HCT116 (cell line): Measurements from ENCODE around the gene TNNI2. TPM values are rescaled to one million over a fixed set of nuclear protein-coding genes. Genes with fewer than 3 reads are reported as not detected.

Experiments
- microRNA-seq: library from miRNA; unstranded; fragments of <30 nt; microRNA quantifications from one replicate; pipeline ENCODE4, GENCODE V29; 2016; ENCODE audit warnings: borderline number of aligned reads
- total RNA-seq: library from RNA; stranded (reverse); gene quantifications from one replicate; pipeline ENCODE4 v1.2.1, GENCODE V29; 2021; ENCODE audit not compliant: unreplicated experiment

TNNI2 gene
- total RNA-seq, 1 experiment from 2014 or later = not detected

Small RNAs within 50 kb of the gene (microRNA-seq; reads per million reads assigned to microRNA genes)
- not detected for gene MIR4298
- gene MIR7847 = not detected

Other genes starting within 250 kb of the TNNI2 start
- not detected for gene KRTAP5-2, start 240.7 kb upstream of the TNNI2 start, total RNA-seq
- gene KRTAP5-3, start 230.5 kb upstream of the TNNI2 start, total RNA-seq = not detected
- gene KRTAP5-4, start 216.8 kb upstream of the TNNI2 start, total RNA-seq = not detected
- gene KRTAP5-5, start 209.2 kb upstream of the TNNI2 start, total RNA-seq = not detected
- not detected for gene KRTAP5-6, start 141.8 kb upstream of the TNNI2 start, total RNA-seq
- 1.9 TPM for gene IFITM10, start 88.4 kb upstream of the TNNI2 start, total RNA-seq
- 127 TPM for gene CTSD, start 75.1 kb upstream of the TNNI2 start, total RNA-seq
- 1.0 TPM for gene SYT8, start 4.0 kb upstream of the TNNI2 start, total RNA-seq
- gene LSP1, start 14.1 kb downstream of the TNNI2 start, total RNA-seq = 1.3 TPM
- gene PRR33, start 52.9 kb downstream of the TNNI2 start, total RNA-seq = not detected
- gene TNNT3, start 80.7 kb downstream of the TNNI2 start, total RNA-seq = 0.71 TPM
- gene MRPL23, start 108.4 kb downstream of the TNNI2 start, total RNA-seq = 109 TPM
- 10.5 TPM for gene H19, start 158.9 kb downstream of the TNNI2 start, total RNA-seq